Peyer's patch (tissue), 4 donors: Measurements from ENCODE around the gene EIF1.

Experiments
- POLR2A ChIP-seq, 2 donors: fragments of 450-650 bp; IDR thresholded peaks; one replicate each; pipeline ENCODE4 v1.5.1; 2017; ENCODE audit warnings: antibody characterized with exemption in 2 of 2, mild to moderate bottlenecking in 2 of 2, moderate library complexity in 2 of 2
- TF ChIP-seq, protein P1 (sequence below), 6 experiments: fragments of 450-650 bp in 4 of 6; fragments of 200-600 bp in 2 of 6; sonication (generic) in 1 of 6; IDR thresholded peaks; one replicate each; pipeline ENCODE4 v1.5.1; 2017 to 2019; ENCODE audit warnings: antibody characterized with exemption in 6 of 6, mild to moderate bottlenecking in 3 of 6, moderate library complexity in 1 of 6

- TF ChIP-seq, protein P1, sequence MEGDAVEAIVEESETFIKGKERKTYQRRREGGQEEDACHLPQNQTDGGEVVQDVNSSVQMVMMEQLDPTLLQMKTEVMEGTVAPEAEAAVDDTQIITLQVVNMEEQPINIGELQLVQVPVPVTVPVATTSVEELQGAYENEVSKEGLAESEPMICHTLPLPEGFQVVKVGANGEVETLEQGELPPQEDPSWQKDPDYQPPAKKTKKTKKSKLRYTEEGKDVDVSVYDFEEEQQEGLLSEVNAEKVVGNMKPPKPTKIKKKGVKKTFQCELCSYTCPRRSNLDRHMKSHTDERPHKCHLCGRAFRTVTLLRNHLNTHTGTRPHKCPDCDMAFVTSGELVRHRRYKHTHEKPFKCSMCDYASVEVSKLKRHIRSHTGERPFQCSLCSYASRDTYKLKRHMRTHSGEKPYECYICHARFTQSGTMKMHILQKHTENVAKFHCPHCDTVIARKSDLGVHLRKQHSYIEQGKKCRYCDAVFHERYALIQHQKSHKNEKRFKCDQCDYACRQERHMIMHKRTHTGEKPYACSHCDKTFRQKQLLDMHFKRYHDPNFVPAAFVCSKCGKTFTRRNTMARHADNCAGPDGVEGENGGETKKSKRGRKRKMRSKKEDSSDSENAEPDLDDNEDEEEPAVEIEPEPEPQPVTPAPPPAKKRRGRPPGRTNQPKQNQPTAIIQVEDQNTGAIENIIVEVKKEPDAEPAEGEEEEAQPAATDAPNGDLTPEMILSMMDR (IDR thresholded peaks at IDR 0.05): no peak
- no peak for TF ChIP-seq POLR2A (IDR thresholded peaks at IDR 0.05)
Measured at GRCh38 chr17:41710472-41711090, 21.9 kb downstream of the EIF1 start.
